ENCODE measurements around the gene ANKRD26.

The ANKRD26 gene

DNA sequence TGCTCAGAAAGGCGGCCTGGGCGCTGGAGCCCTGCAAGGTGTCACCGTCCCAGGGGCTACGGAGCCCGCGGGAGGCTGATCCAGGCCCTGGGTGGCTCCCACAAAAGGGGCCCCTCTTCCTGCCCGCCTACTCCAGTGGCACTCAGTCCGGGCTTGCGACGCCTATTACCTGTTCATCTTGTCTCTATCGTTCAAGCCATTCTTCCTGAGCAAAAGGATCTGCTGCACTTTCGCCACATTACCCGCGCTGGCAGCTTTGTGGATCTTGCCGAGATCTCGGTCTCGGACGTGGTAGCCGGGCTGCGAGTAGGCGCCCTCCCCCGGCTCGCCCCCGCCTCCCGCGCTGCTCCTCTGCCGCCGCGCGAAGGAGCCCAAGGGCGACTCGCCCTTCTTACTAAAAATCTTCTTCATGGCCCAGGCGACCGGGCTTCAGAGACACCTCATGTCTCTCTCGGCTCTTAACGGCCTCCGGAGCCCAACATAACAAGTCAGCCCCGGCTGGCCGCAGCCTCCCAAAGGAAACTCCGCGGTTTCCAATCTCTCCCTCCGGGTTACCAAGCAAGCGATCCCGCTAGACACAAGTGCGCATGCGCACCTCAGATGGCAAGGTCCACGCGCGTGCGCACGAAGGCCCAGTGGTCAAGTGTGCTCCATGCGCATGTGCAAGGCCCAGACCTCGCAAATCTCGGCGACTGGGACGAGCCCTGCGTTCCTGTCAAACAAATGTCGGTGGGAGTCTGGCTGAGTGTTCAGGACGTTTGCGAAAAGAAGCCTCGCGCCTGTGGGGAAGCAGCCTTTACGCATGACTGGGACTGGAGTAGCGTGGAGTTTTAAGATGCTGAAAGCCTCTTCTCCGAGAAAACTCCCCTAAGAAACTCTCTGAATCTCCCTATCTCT is at the start of gene ANKRD26:
TSS of gene ANKRD26 (minus strand) at position 579 of the 897 bp plus-strand sequence. CDS start at position 411, 168 bp downstream.
- peak; percentile 93 for DNase-seq (ENCODE audit: extremely low read depth, low read depth)
- H3K4me3 ChIP-seq (replicated peaks; ENCODE audit: low read depth, low read length): peak within 1 kb of the TSS; percentile 88
- no peak for TF ChIP-seq CTCF (IDR thresholded peaks at IDR 0.05; ENCODE audit: low read depth, low read length, missing control alignments)

GRCh38 chr10:27147701-27148100 is 47.4 kb upstream of the ANKRD26 start:
- TF ChIP-seq CTCF (IDR thresholded peaks at IDR 0.05; ENCODE audit: low read depth, low read length, missing control alignments): no peak
- H3K4me3 ChIP-seq (replicated peaks; ENCODE audit: low read depth, low read length): no peak overlapping the region
- no peak for DNase-seq (ENCODE audit: extremely low read depth, low read depth)

DNA sequence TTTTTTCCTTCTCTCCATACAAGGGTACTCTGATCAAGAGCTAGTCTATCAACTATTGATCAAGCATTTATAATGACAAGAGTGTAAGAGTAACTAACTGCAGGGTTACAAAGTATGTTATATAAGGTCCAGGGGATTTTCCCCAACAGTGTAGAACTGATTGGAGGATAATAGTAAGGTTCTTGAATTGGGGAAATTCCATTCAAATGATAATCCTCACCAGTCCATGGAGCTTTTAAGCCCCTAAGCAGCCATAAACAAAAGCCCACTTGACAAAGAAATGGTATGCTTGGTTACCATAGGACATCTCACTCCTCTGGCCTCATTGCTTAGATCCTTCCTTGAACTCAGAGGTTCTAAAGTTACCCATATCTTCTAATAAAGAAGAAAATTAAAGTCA is 45.6 kb upstream of the ANKRD26 start:
- no peak overlapping the region for H3K4me3 ChIP-seq (replicated peaks; ENCODE audit: low read depth, low read length)
- no peak for TF ChIP-seq CTCF (IDR thresholded peaks at IDR 0.05; ENCODE audit: low read depth, low read length, missing control alignments)
- no peak for DNase-seq (ENCODE audit: extremely low read depth, low read depth)

GRCh38 chr10:27143686-27144085 is 43.4 kb upstream of the ANKRD26 start:
- no peak overlapping the region for H3K4me3 ChIP-seq (replicated peaks; ENCODE audit: low read depth, low read length)
- no peak for DNase-seq (ENCODE audit: extremely low read depth, low read depth)
- TF ChIP-seq CTCF (IDR thresholded peaks at IDR 0.05; ENCODE audit: low read depth, low read length, missing control alignments): no peak

GRCh38 chr10:27138277-27138676 is 38.0 kb upstream of the ANKRD26 start:
- no peak overlapping the region for H3K4me3 ChIP-seq (replicated peaks; ENCODE audit: low read depth, low read length)
- TF ChIP-seq CTCF (IDR thresholded peaks at IDR 0.05; ENCODE audit: low read depth, low read length, missing control alignments): no peak
- DNase-seq (ENCODE audit: extremely low read depth, low read depth): no peak

DNA sequence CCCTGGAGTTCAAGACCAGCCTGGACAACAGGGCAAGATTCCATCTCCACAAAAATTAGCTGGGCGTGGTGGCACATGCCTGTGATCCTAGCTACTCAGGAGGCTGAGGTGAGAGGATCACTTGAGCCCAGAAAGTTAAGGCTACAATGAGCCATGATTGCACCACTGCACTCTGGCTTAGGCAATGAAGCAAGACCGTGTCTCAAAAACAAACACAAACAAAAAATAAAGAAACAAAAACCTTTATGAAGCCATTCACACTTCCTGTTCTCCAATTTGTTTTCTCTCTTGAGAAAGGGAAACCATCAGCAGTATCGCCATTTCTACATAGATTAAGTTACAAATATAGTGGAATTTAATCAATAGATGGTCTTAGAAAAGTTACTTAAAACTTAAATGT is 34.1 kb upstream of the ANKRD26 start:
- H3K4me3 ChIP-seq (replicated peaks; ENCODE audit: low read depth, low read length): no peak overlapping the region
- no peak for DNase-seq (ENCODE audit: extremely low read depth, low read depth)
- TF ChIP-seq CTCF (IDR thresholded peaks at IDR 0.05; ENCODE audit: low read depth, low read length, missing control alignments): no peak

Data from HFF-Myc (cell line).